ENCODE data around the gene INPP4A.
A peak's percentile ranks its signal among the peaks of the same experiment; 100 is the strongest.
"Not testable (repeated sequence)": the region's sequence is repeated elsewhere in the genome, so short reads cannot be mapped to it uniquely, and the experiment has no call there.

INPP4A gene

GRCh38 chr2:98444436-98445176 is at the start of gene INPP4A:
TSS of gene INPP4A (plus strand) at chr2:98444858. CDS start at chr2:98520049, 75,191 bp downstream.
- DNase-seq: peak; percentile 66

- DNase-seq: no peak
Measured at GRCh38 chr2:98395977-98396376, 48.7 kb upstream of the INPP4A start.

GRCh38 chr2:98396745-98397355 is 47.8 kb upstream of the INPP4A start:
- DNase-seq: no peak

GRCh38 chr2:98399140-98399539 is 45.5 kb upstream of the INPP4A start:
- no peak for DNase-seq

GRCh38 chr2:98403878-98404277 is 40.8 kb upstream of the INPP4A start:
- no peak for DNase-seq

- DNase-seq: no peak
Measured at GRCh38 chr2:98404556-98405250, 40.0 kb upstream of the INPP4A start.

GRCh38 chr2:98405301-98405700 is 39.4 kb upstream of the INPP4A start:
- DNase-seq: no peak

- no peak for DNase-seq
Measured at GRCh38 chr2:98408155-98408554, 36.5 kb upstream of the INPP4A start.

- peak; percentile 17 for DNase-seq
Measured at GRCh38 chr2:98412751-98413458, 31.8 kb upstream of the INPP4A start.

- DNase-seq: not testable (repeated sequence)
Measured at GRCh38 chr2:98414246-98414645, 30.4 kb upstream of the INPP4A start.

GRCh38 chr2:98415719-98416248 is 28.9 kb upstream of the INPP4A start:
- DNase-seq: not testable (repeated sequence)

GRCh38 chr2:98416383-98417159 is 28.1 kb upstream of the INPP4A start:
- DNase-seq: no peak

- no peak for DNase-seq
Measured at GRCh38 chr2:98419544-98419943, 25.1 kb upstream of the INPP4A start.

- DNase-seq: no peak
Measured at GRCh38 chr2:98419977-98420725, 24.5 kb upstream of the INPP4A start.

GRCh38 chr2:98422449-98422848 is 22.2 kb upstream of the INPP4A start:
- DNase-seq: no peak

- no peak for DNase-seq
Measured at GRCh38 chr2:98426771-98427170, 17.9 kb upstream of the INPP4A start.

GRCh38 chr2:98432145-98432544 is 12.5 kb upstream of the INPP4A start:
- DNase-seq: no peak

GRCh38 chr2:98433363-98433964 is 11.2 kb upstream of the INPP4A start:
- no peak for DNase-seq

GRCh38 chr2:98434492-98434891 is 10.2 kb upstream of the INPP4A start:
- DNase-seq: no peak

GRCh38 chr2:98435670-98436069 is 9.0 kb upstream of the INPP4A start:
- peak; percentile 5 for DNase-seq

- DNase-seq: no peak
Measured at GRCh38 chr2:98436734-98437133, 7.9 kb upstream of the INPP4A start.
